ENCODE measurements around the gene TRAPPC12. TPM values are rescaled to one million over a fixed set of nuclear protein-coding genes. Genes with fewer than 3 reads are reported as not detected.
A peak's percentile ranks its signal among the peaks of the same experiment; 100 is the strongest.
"Not testable (repeated sequence)": the region's sequence is repeated elsewhere in the genome, so short reads cannot be mapped to it uniquely, and the experiment has no call there.

The TRAPPC12 gene
- polyA plus RNA-seq (2013, experiment 1 of 2; ENCODE audit: insufficient read length), result 46.6 TPM
- 44.0 TPM for polyA plus RNA-seq (2013, experiment 2 of 2; ENCODE audit: insufficient read length)

- DNase-seq, result peak; percentile 88
These were observed at the start of gene TRAPPC12 for GRCh38 chr2:3379647-3380534. Gene TRAPPC12 (plus strand): TSS chr2:3379694. CDS start chr2:3387624, 7,930 bp downstream.

GRCh38 chr2:3332133-3332532 is 47.4 kb upstream of the TRAPPC12 start:
- DNase-seq, result no peak

- no peak for DNase-seq
These were observed 44.8 kb upstream of the TRAPPC12 start for GRCh38 chr2:3334392-3335345.

GRCh38 chr2:3336844-3337243 is 42.6 kb upstream of the TRAPPC12 start:
- no peak for DNase-seq

GRCh38 chr2:3338340-3338739 is 41.2 kb upstream of the TRAPPC12 start:
- no peak for DNase-seq

GRCh38 chr2:3340144-3340543 is 39.4 kb upstream of the TRAPPC12 start:
- DNase-seq, result no peak

- no peak for DNase-seq
These were observed 38.2 kb upstream of the TRAPPC12 start for GRCh38 chr2:3341336-3341735.

- no peak for DNase-seq
These were observed 37.2 kb upstream of the TRAPPC12 start for GRCh38 chr2:3342324-3342723.

- DNase-seq, result no peak
These were observed 36.5 kb upstream of the TRAPPC12 start for GRCh38 chr2:3343012-3343411.

- DNase-seq, result no peak
These were observed 34.6 kb upstream of the TRAPPC12 start for GRCh38 chr2:3344897-3345296.

GRCh38 chr2:3345621-3346020 is 33.9 kb upstream of the TRAPPC12 start:
- no peak for DNase-seq

- no peak for DNase-seq
These were observed 30.7 kb upstream of the TRAPPC12 start for GRCh38 chr2:3348767-3349166.

- no peak for DNase-seq
These were observed 30.2 kb upstream of the TRAPPC12 start for GRCh38 chr2:3349211-3349693.

GRCh38 chr2:3354986-3355385 is 24.5 kb upstream of the TRAPPC12 start:
- DNase-seq, result no peak

- DNase-seq, result no peak
These were observed 23.4 kb upstream of the TRAPPC12 start for GRCh38 chr2:3355951-3356569.

GRCh38 chr2:3356799-3357198 is 22.7 kb upstream of the TRAPPC12 start:
- no peak for DNase-seq

- DNase-seq, result not testable (repeated sequence)
These were observed 22.0 kb upstream of the TRAPPC12 start for GRCh38 chr2:3357446-3357845.

GRCh38 chr2:3357926-3358325 is 21.6 kb upstream of the TRAPPC12 start:
- DNase-seq, result no peak

GRCh38 chr2:3361518-3362389 is 17.7 kb upstream of the TRAPPC12 start:
- DNase-seq, result no peak

GRCh38 chr2:3365219-3365618 is 14.3 kb upstream of the TRAPPC12 start:
- DNase-seq, result no peak

GRCh38 chr2:3368261-3368722 is 11.2 kb upstream of the TRAPPC12 start:
- no peak for DNase-seq

Measured in fibroblast of skin of back (primary cell).